T-helper 1 cell treated with Interleukin-12 subunit alpha and Interleukin-12 subunit beta and Interleukin-4 antibody, amounts not matched to agents 30 ng/mL and 1 ng/mL, for 36 hours (primary cell): ENCODE measurements around the gene SMAP2. TPM values are rescaled to one million over a fixed set of nuclear protein-coding genes. Genes with fewer than 3 reads are reported as not detected.

Source experiments
- intact Hi-C: fragments of 100-400 bp; cut with micrococcal nuclease; formaldehyde crosslinking; loops from one replicate; pipeline ENCODE4 v1.15.1; 2024
- total RNA-seq: library from RNA; stranded (reverse); gene quantifications from 2 replicates; pipeline ENCODE4 v1.2.3, GENCODE V29; 2022

Gene SMAP2
- total RNA-seq, 1 donor from 2014 or later = 235 TPM

- intact Hi-C loops = loop anchor here (5.0 kb wide), 1 partner anchor 131 kb away; the partner anchor contains the start of gene ZMPSTE24
Measured at GRCh38 chr1:40388456-40389321, 15.2 kb downstream of the SMAP2 start.

- intact Hi-C loops = loop anchor here (5.0 kb wide), 1 partner anchor 132 kb away; the partner anchor contains the start of gene ZMPSTE24
Measured at GRCh38 chr1:40389322-40389803, 15.8 kb downstream of the SMAP2 start.

- intact Hi-C loops = loop anchor here (5.0 to 10.0 kb wide), 2 partner anchors 133 to 1195 kb away; partner anchors contain the start of gene ZMPSTE24
Measured at GRCh38 chr1:40389871-40390560, 16.5 kb downstream of the SMAP2 start.

- intact Hi-C loops = loop anchor here (10.0 kb wide), 1 partner anchor 1196 kb away; no protein-coding TSS in a partner anchor
Measured at GRCh38 chr1:40390857-40391256, 17.3 kb downstream of the SMAP2 start.

GRCh38 chr1:40391688-40392145, 18.2 kb downstream of the SMAP2 start:
- intact Hi-C loops = loop anchor here (10.0 kb wide), 1 partner anchor 1197 kb away; no protein-coding TSS in a partner anchor

- intact Hi-C loops = loop anchor here (10.0 kb wide), 1 partner anchor 1197 kb away; no protein-coding TSS in a partner anchor
Measured at GRCh38 chr1:40392221-40392620, 18.7 kb downstream of the SMAP2 start.

GRCh38 chr1:40393173-40393572, 19.6 kb downstream of the SMAP2 start:
- intact Hi-C loops = loop anchor here (10.0 kb wide), 1 partner anchor 1198 kb away; no protein-coding TSS in a partner anchor

GRCh38 chr1:40394491-40395172, 21.1 kb downstream of the SMAP2 start:
- intact Hi-C loops = loop anchor here (1.0 to 10.0 kb wide), 5 partner anchors 8 to 1200 kb away; partner anchors contain the start of gene PPT1

- intact Hi-C loops = loop anchor here (2.0 to 10.0 kb wide), 3 partner anchors 15 to 1201 kb away; partner anchors contain the start of gene PPT1
Measured at GRCh38 chr1:40395190-40396175, 22.0 kb downstream of the SMAP2 start.

GRCh38 chr1:40396420-40396819, 22.9 kb downstream of the SMAP2 start:
- intact Hi-C loops = loop anchor here (5.0 to 10.0 kb wide), 2 partner anchors 299 to 1202 kb away; partner anchors contain the start of gene PPT1

GRCh38 chr1:40397258-40397657, 23.7 kb downstream of the SMAP2 start:
- intact Hi-C loops = loop anchor here (5.0 to 10.0 kb wide), 2 partner anchors 300 to 1202 kb away; partner anchors contain the start of gene PPT1

GRCh38 chr1:40399984-40400704, 26.6 kb downstream of the SMAP2 start:
- intact Hi-C loops = loop anchor here (5.0 to 10.0 kb wide), 3 partner anchors 168 to 1205 kb away; partner anchors contain the start of gene PPT1

- intact Hi-C loops = loop anchor here (5.0 kb wide), 1 partner anchor 169 kb away; no protein-coding TSS in a partner anchor
Measured at GRCh38 chr1:40401473-40402201, 28.1 kb downstream of the SMAP2 start.

- intact Hi-C loops = loop anchor here (1.0 to 5.0 kb wide), 10 partner anchors 11 to 327 kb away; partner anchors contain the start of genes SMAP2 and ZMPSTE24
Measured at GRCh38 chr1:40404670-40405462, 31.3 kb downstream of the SMAP2 start.

- intact Hi-C loops = loop anchor here (1.0 to 5.0 kb wide), 4 partner anchors 34 to 328 kb away; partner anchors contain the start of genes SMAP2 and ZMPSTE24
Measured at GRCh38 chr1:40405812-40406211, 32.3 kb downstream of the SMAP2 start.

- intact Hi-C loops = loop anchor here (5.0 kb wide), 1 partner anchor 35 kb away; the partner anchor contains the start of gene SMAP2
Measured at GRCh38 chr1:40407453-40407852, 33.9 kb downstream of the SMAP2 start.

- intact Hi-C loops = loop anchor here (5.0 kb wide), 1 partner anchor 37 kb away; the partner anchor contains the start of gene SMAP2
Measured at GRCh38 chr1:40409467-40409866, 35.9 kb downstream of the SMAP2 start.
